Mesendoderm (in vitro differentiated cells): ENCODE measurements around the gene TARS2.

Source experiments
- DNase-seq: peaks from one replicate; pipeline ENCODE4 v3.0.0; 2013
- H2AK5ac ChIP-seq: 2 replicates; pipeline ENCODE4 v1.6.1; 2013; ENCODE audit warnings: low read length, inconsistent platforms
- H2BK120ac ChIP-seq: 2 replicates; pipeline ENCODE4 v1.6.1; 2013; ENCODE audit warnings: low read depth, mild to moderate bottlenecking, low read length, moderate library complexity, mixed read lengths
- H2BK15ac ChIP-seq: replicated peaks from 2 replicates; pipeline ENCODE4 v1.6.1; 2013; ENCODE audit warnings: low read depth, mild to moderate bottlenecking, moderate library complexity
- H2BK5ac ChIP-seq: 2 replicates; pipeline ENCODE4 v1.6.1; 2013; ENCODE audit warnings: low read length, inconsistent platforms
- H3K18ac ChIP-seq: 2 replicates; pipeline ENCODE4 v1.6.1; 2013; ENCODE audit warnings: mild to moderate bottlenecking, low read length, mixed read lengths
- H3K23ac ChIP-seq: one replicate; pipeline ENCODE4 v1.6.1; 2013; ENCODE audit warnings: low read length
- H3K27ac ChIP-seq: 2 replicates; pipeline ENCODE4 v1.5.1; 2013; ENCODE audit warnings: low read depth, mild to moderate bottlenecking, inconsistent platforms, low read length, moderate library complexity
- H3K27me3 ChIP-seq: 2 replicates; pipeline ENCODE4 v1.6.1; 2013; ENCODE audit warnings: low read length, control low read depth, mild to moderate bottlenecking, inconsistent platforms; ENCODE audit not compliant: insufficient read depth, poor library complexity
- H3K36me3 ChIP-seq: 2 replicates; pipeline ENCODE4 v1.6.1; 2013; ENCODE audit warnings: low read length, inconsistent platforms; ENCODE audit not compliant: control insufficient read depth, insufficient read depth
- H3K4ac ChIP-seq: one replicate; pipeline ENCODE4 v1.6.1; 2013; ENCODE audit warnings: low read depth, mild to moderate bottlenecking, low read length, moderate library complexity
- H3K4me1 ChIP-seq: 2 replicates; pipeline ENCODE4 v1.6.1; 2013; ENCODE audit warnings: low read depth, low read length, inconsistent platforms; ENCODE audit not compliant: control insufficient read depth
- H3K4me2 ChIP-seq: 2 replicates; pipeline ENCODE4 v1.6.1; 2013; ENCODE audit warnings: low read length
- H3K4me3 ChIP-seq: 2 replicates; pipeline ENCODE4 v1.5.1; 2013; ENCODE audit warnings: mild to moderate bottlenecking, low read length
- H3K56ac ChIP-seq: one replicate; pipeline ENCODE4 v1.6.1; 2013; ENCODE audit warnings: low read length
- H3K79me1 ChIP-seq: 2 replicates; pipeline ENCODE4 v1.6.1; 2013; ENCODE audit warnings: low read length, inconsistent platforms
- H3K79me2 ChIP-seq: 2 replicates; pipeline ENCODE4 v1.6.1; 2013; ENCODE audit warnings: mild to moderate bottlenecking, low read length; ENCODE audit not compliant: control insufficient read depth, insufficient read depth
- H3K9ac ChIP-seq: 2 replicates; pipeline ENCODE4 v1.6.1; 2013; ENCODE audit warnings: low read length, inconsistent platforms
- H4K5ac ChIP-seq: one replicate; pipeline ENCODE4 v1.6.1; 2013; ENCODE audit warnings: low read length
- H4K8ac ChIP-seq: one replicate; pipeline ENCODE4 v1.6.1; 2013; ENCODE audit warnings: low read depth, mild to moderate bottlenecking, control low read depth, low read length, moderate library complexity
- WGBS: extraction: QIAGEN DNeasy Blood & Tissue Kit; methylation state at CpG from one replicate; pipeline ENCODE4 v1.1.7; 2013; ENCODE audit warnings: low lambda C conversion rate, missing lambda C conversion rate; ENCODE audit not compliant: insufficient coverage; ENCODE audit errors: extremely low coverage; 5-methylcytosine and 5-hydroxymethylcytosine counted together

TARS2 gene

DNA sequence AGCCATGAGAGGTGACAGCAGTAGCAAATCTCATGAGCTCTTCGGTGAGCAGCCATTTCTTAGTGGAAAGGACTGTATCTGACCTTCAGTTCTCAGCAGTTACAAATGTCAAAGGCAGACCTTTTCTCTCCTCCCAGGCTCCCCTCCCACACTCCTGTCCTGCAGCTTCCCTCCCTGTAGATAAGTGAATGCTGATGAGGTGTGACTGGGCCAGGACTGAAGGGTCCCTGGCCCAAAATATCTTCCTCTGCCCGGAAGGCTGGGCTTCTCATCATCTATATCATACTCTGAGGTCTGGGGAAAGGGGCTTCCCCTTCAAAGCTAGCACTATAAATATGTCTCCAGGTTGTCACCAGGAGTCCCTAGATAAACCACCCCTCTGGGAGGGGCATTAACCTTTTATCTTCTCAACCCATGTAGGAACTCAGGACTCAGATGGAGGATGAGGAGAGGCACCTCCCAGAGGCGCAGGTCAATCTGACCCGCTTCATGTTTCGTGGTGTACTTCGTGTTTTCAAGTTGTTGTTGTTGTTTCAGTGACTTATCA, 58.3 kb downstream of the TARS2 start:
- H3K23ac ChIP-seq: no peak overlapping the region

GRCh38 chr1:150546294-150546937, 59.2 kb downstream of the TARS2 start:
- Histone ChIP-seq H2BK120ac (no peak overlapping the region), H3K36me3 (no peaks in the 10 kb centered on the region), H3K56ac (no peak overlapping the region), H3K23ac (no peak overlapping the region), H2BK5ac (no peak overlapping the region), H3K4me3 (no peak overlapping the region), H3K18ac (no peak overlapping the region), H3K27me3 (no peaks in the 10 kb centered on the region), H3K79me1 (no peaks in the 10 kb centered on the region), H2BK15ac (no peak overlapping the region), H3K79me2 (no peaks in the 10 kb centered on the region), H3K9ac (no peak overlapping the region), H3K4me1 (no peaks in the 10 kb centered on the region), H3K4ac (no peak overlapping the region), H2AK5ac (no peak overlapping the region), H3K4me2 (no peak overlapping the region), H4K8ac (no peak overlapping the region), H4K5ac (no peak overlapping the region), H3K27ac (no peak overlapping the region)
- WGBS: no CpG with 5 or more reads among the region's 16 CpGs
- no peak for DNase-seq

More for the DNA sequence above, 58.3 kb downstream of the TARS2 start:
- H3K4me3 ChIP-seq: no peak overlapping the region
- no peak overlapping the region for H3K4ac ChIP-seq
- H2BK120ac ChIP-seq: no peak overlapping the region
- H4K8ac ChIP-seq: no peak overlapping the region
- no peak overlapping the region for H3K18ac ChIP-seq
- no peaks in the 10 kb centered on the region for H3K79me2 ChIP-seq
- H2BK15ac ChIP-seq: no peak overlapping the region
- no peaks in the 10 kb centered on the region for H3K79me1 ChIP-seq
- no peak overlapping the region for H3K9ac ChIP-seq
- H3K27me3 ChIP-seq: no peaks in the 10 kb centered on the region
- H2AK5ac ChIP-seq: no peak overlapping the region
- H3K27ac ChIP-seq: no peak overlapping the region
- H3K56ac ChIP-seq: no peak overlapping the region
- H3K36me3 ChIP-seq: no peaks in the 10 kb centered on the region
- no peak overlapping the region for H3K4me2 ChIP-seq
- no peaks in the 10 kb centered on the region for H3K4me1 ChIP-seq
- no peak overlapping the region for H4K5ac ChIP-seq
- H2BK5ac ChIP-seq: no peak overlapping the region
- no peak for DNase-seq
- no CpG with 5 or more reads among the region's 6 CpGs for WGBS

DNA sequence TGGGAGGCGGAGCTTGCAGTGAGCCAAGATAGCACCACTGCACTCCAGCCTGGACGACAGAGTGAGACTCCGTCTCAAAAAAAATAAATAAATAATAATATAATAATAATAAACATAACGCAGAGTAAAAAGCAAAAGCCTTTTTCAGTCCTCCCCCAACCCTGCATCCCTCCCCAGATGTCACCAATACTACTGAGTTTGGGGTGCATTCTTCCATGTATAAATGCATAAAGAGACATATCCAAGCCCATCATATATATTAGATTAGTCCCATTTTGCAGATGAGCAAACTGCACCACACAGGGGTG, 61.1 kb downstream of the TARS2 start:
- Histone ChIP-seq H3K4ac (no peak overlapping the region), H3K79me2 (no peaks in the 10 kb centered on the region), H2BK15ac (no peak overlapping the region), H3K27ac (no peak overlapping the region), H3K9ac (peak overlapping the region; percentile 76), H2BK5ac (no peak overlapping the region), H3K56ac (peak overlapping the region; percentile 88), H3K4me2 (peak overlapping the region; percentile 89), H3K27me3 (no peaks in the 10 kb centered on the region), H3K23ac (no peak overlapping the region), H2BK120ac (no peak overlapping the region), H3K4me1 (no peaks in the 10 kb centered on the region), H2AK5ac (no peak overlapping the region), H4K8ac (no peak overlapping the region), H3K79me1 (no peaks in the 10 kb centered on the region), H4K5ac (no peak overlapping the region), H3K18ac (peak overlapping the region; percentile 29), H3K4me3 (no peak overlapping the region), H3K36me3 (no peaks in the 10 kb centered on the region)
- no peak for DNase-seq
- no CpG with 5 or more reads among the region's 4 CpGs for WGBS

DNA sequence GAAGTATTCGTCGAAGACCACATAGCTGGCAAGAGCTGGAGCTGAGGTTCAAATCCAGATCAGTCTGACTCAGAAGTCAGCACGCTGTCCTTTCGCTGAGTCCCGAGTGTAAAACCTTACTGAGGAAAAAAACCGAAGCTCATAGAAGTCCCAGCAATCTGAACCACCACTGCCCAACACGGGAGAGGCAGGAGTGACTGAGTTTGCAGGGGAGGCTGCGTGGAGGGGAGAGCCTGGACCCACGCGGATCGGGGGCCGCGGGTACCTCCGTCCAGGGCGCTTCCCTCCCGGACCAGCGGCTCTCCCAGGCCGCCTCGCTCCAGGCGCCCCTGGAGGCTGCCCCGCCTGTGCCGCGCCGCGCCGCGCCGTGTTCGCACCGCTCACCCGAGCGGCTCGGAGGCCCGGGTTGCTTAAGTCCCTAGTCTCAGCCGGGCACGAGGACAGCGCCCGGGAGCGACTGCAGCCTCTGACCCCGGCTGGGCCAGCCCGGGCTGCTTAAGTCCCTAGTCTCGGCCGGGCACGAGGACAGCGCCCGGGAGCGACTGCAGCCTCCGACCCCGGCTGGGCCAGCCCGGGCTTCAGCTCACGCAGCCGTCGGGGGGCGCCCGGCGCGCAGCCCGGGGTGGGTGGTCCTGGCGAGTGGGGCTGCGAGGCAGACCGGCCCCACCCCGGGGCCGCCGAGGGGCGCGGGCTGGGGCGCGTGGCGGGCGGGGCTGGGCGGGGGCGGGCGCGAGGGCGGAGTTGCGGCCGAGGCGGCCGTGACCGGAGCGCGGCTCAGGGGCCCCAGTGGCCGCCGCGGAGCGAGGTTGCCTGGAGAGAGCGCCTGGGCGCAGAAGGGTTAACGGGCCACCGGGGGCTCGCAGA, 61.6 kb downstream of the TARS2 start, which contains the start of gene ADAMTSL4:
ADAMTSL4 (plus strand) TSS at position 777 of the 864 bp plus-strand sequence. CDS start 2,881 bp downstream, outside the sequence.
- no peaks in the 10 kb centered on the region for H3K27me3 ChIP-seq
- no peak within 1 kb of the TSS for H2BK15ac ChIP-seq
- no peaks in the 10 kb centered on the region for H3K36me3 ChIP-seq
- peak within 1 kb of the TSS; percentile 88 for H3K56ac ChIP-seq
- DNase-seq: peak; percentile 88
- no peak within 1 kb of the TSS for H2BK5ac ChIP-seq
- H3K4me3 ChIP-seq: no peak within 1 kb of the TSS
- no peaks in the 10 kb centered on the region for H3K79me2 ChIP-seq
- H3K18ac ChIP-seq: peak within 1 kb of the TSS; percentile 29
- H4K8ac ChIP-seq: no peak within 1 kb of the TSS
- H3K9ac ChIP-seq: peak within 1 kb of the TSS; percentile 76
- no peak within 1 kb of the TSS for H4K5ac ChIP-seq
- no peak within 1 kb of the TSS for H2AK5ac ChIP-seq
- H3K4me1 ChIP-seq: no peaks in the 10 kb centered on the region
- H3K4me2 ChIP-seq: peak within 1 kb of the TSS; percentile 89
- WGBS: no CpG with 5 or more reads among the region's 91 CpGs
- peak within 1 kb of the TSS; percentile 80 for H3K23ac ChIP-seq
- peak within 1 kb of the TSS; percentile 52 for H3K27ac ChIP-seq
- no peaks in the 10 kb centered on the region for H3K79me1 ChIP-seq
- no peak within 1 kb of the TSS for H3K4ac ChIP-seq
- no peak within 1 kb of the TSS for H2BK120ac ChIP-seq

- no peaks in the 10 kb centered on the region for H3K36me3 ChIP-seq
- H3K23ac ChIP-seq: no peak overlapping the region
- H3K4ac ChIP-seq: no peak overlapping the region
- H3K79me2 ChIP-seq: no peaks in the 10 kb centered on the region
- DNase-seq: peak; percentile 81
- no peak overlapping the region for H4K8ac ChIP-seq
- H2BK15ac ChIP-seq: no peak overlapping the region
- peak overlapping the region; percentile 52 for H3K27ac ChIP-seq
- H3K56ac ChIP-seq: peak overlapping the region; percentile 56
- H3K79me1 ChIP-seq: no peaks in the 10 kb centered on the region
- no peak overlapping the region for H3K4me2 ChIP-seq
- peak overlapping the region; percentile 29 for H3K18ac ChIP-seq
- H2AK5ac ChIP-seq: no peak overlapping the region
- no peak overlapping the region for H2BK5ac ChIP-seq
- WGBS: no CpG with 5 or more reads among the region's 43 CpGs
- no peaks in the 10 kb centered on the region for H3K4me1 ChIP-seq
- H3K9ac ChIP-seq: peak overlapping the region; percentile 29
- H4K5ac ChIP-seq: no peak overlapping the region
- no peak overlapping the region for H3K4me3 ChIP-seq
- H2BK120ac ChIP-seq: no peak overlapping the region
- H3K27me3 ChIP-seq: no peaks in the 10 kb centered on the region
Measured at GRCh38 chr1:150549496-150550221, 62.4 kb downstream of the TARS2 start.
